Breast epithelium (tissue), 3 donors: ENCODE results near the gene SHLD1.

Experiments
- POLR2A ChIP-seq: fragments of 450-650 bp; IDR thresholded peaks from one replicate; pipeline ENCODE4 v1.6.1; 2016; ENCODE audit warnings: antibody characterized with exemption, mild to moderate bottlenecking, moderate library complexity
- POLR2AphosphoS5 ChIP-seq, 3 donors: sonication (generic); formaldehyde crosslinking; IDR thresholded peaks; one replicate each; pipeline ENCODE4 v1.6.1; 2017; ENCODE audit warnings: antibody characterized with exemption in 3 of 3
- TF ChIP-seq, protein P1 (sequence below), 3 donors: fragments of 450-650 bp; IDR thresholded peaks; one replicate each; pipeline ENCODE4 v1.5.1; 2016 to 2017; ENCODE audit warnings: antibody characterized with exemption in 3 of 3, mild to moderate bottlenecking in 3 of 3, moderate library complexity in 3 of 3

- TF ChIP-seq, protein P1, sequence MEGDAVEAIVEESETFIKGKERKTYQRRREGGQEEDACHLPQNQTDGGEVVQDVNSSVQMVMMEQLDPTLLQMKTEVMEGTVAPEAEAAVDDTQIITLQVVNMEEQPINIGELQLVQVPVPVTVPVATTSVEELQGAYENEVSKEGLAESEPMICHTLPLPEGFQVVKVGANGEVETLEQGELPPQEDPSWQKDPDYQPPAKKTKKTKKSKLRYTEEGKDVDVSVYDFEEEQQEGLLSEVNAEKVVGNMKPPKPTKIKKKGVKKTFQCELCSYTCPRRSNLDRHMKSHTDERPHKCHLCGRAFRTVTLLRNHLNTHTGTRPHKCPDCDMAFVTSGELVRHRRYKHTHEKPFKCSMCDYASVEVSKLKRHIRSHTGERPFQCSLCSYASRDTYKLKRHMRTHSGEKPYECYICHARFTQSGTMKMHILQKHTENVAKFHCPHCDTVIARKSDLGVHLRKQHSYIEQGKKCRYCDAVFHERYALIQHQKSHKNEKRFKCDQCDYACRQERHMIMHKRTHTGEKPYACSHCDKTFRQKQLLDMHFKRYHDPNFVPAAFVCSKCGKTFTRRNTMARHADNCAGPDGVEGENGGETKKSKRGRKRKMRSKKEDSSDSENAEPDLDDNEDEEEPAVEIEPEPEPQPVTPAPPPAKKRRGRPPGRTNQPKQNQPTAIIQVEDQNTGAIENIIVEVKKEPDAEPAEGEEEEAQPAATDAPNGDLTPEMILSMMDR (IDR thresholded peaks at IDR 0.05), result no peak
- TF ChIP-seq POLR2AphosphoS5 (IDR thresholded peaks at IDR 0.05) (no peak), POLR2A (no peak)
These were observed 22.5 kb downstream of the SHLD1 start for GRCh38 chr20:5772704-5773103.
